ENCODE results near the gene ACSF3.

DNA sequence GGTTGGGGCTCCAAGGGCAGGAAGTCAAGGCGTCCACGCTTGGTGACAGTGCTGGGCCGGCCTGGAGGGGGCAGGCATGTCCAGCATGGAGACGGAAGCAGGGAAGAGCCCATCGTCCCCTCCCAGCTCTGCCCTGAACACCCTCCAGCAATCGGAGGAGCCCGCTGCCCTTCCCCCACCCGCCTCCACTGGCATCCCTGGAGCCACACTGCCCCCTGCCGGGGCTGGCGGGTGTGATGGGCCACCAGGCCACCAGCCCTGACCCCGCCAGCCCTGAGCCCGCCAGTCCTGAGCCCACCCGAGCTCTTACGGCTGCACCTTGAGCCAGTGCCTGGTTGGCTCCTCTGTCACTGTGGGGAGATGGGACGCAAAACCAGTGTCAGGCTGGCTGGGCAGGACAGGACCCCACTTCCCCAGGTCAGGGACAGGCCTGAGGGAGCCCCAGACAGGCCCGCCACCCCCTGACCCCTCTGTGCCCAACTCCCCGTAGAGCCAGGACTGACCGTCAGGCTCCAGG lies 73.8 kb downstream of the ACSF3 start:
- TF ChIP-seq CTCF (IDR thresholded peaks at IDR 0.05 in 4 of 5, conservative IDR thresholded peaks at IDR 0.05 in 1 of 5) (peak; percentile 80 to 93 (median 83)), POLR2A (IDR thresholded peaks at IDR 0.05) (no peak)

All from gastrocnemius medialis (tissue), 4 donors.